H1 (cell line): ENCODE results near the gene CFAP53.

ENCODE experiments used
- CREB1 ChIP-seq: IDR thresholded peaks from 2 replicates; pipeline ENCODE4 v1.6.1; 2012; ENCODE audit warnings: inconsistent platforms
- POLR2A ChIP-seq, 2 experiments: IDR thresholded peaks; 1 replicate in 1 of 2; 2 replicates in 1 of 2; pipeline ENCODE4 v1.6.1; 2011; ENCODE audit warnings: low read depth in 2 of 2, low read length in 2 of 2, mild to moderate bottlenecking in 2 of 2; ENCODE audit errors: control extremely low read depth in 1 of 2
- SUZ12 ChIP-seq: fragments of 200-600 bp; sonication (generic); IDR thresholded peaks from 2 replicates; pipeline ENCODE4 v1.6.1; 2012; ENCODE audit warnings: mild to moderate bottlenecking, inconsistent platforms, low read length, moderate library complexity, mixed read lengths
- TF ChIP-seq, protein P1 (sequence below), 3 experiments: IDR thresholded peaks; 1 replicate in 2 of 3; 2 replicates in 1 of 3; pipeline versions ENCODE4 v1.5.1 to v1.6.1; 2011; ENCODE audit warnings: low read length in 3 of 3, mild to moderate bottlenecking in 3 of 3, inconsistent platforms in 2 of 3, low read depth in 1 of 3, moderate library complexity in 1 of 3; ENCODE audit not compliant: insufficient read depth in 1 of 3; ENCODE audit errors: control extremely low read depth in 1 of 3

DNA sequence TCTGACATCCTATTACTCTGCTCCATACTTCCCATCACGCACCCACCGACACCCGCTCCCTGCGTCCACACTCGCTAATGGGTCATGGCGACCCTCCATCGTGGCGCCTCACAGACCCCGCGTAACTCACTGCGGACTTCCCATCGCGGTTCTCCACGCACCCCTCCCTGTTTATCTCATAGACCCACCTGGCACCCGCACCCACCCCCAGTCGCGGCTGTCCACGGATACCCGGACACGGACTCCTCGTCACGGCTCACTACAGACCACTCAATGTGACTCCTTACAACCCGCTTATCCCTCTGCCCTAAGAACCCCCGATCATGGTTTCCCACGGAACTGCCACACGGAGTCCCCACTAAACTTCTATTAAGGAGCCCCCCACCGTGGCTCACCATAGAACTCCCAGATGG lies 20.7 kb upstream of the CFAP53 start:
- TF ChIP-seq SUZ12, result no peak
- TF ChIP-seq, protein P1, sequence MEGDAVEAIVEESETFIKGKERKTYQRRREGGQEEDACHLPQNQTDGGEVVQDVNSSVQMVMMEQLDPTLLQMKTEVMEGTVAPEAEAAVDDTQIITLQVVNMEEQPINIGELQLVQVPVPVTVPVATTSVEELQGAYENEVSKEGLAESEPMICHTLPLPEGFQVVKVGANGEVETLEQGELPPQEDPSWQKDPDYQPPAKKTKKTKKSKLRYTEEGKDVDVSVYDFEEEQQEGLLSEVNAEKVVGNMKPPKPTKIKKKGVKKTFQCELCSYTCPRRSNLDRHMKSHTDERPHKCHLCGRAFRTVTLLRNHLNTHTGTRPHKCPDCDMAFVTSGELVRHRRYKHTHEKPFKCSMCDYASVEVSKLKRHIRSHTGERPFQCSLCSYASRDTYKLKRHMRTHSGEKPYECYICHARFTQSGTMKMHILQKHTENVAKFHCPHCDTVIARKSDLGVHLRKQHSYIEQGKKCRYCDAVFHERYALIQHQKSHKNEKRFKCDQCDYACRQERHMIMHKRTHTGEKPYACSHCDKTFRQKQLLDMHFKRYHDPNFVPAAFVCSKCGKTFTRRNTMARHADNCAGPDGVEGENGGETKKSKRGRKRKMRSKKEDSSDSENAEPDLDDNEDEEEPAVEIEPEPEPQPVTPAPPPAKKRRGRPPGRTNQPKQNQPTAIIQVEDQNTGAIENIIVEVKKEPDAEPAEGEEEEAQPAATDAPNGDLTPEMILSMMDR (IDR thresholded peaks at IDR 0.05; ENCODE audit: control extremely low read depth in 1 of 3, insufficient read depth in 1 of 3, low read depth in 1 of 3, low read length in 3 of 3), result no peak
- TF ChIP-seq POLR2A (IDR thresholded peaks at IDR 0.05; ENCODE audit: control extremely low read depth in 1 of 2, low read depth in 2 of 2, low read length in 2 of 2), result no peak
- TF ChIP-seq CREB1, result no peak
